ENCODE results near the gene CCDC106.

CCDC106 gene

GRCh38 chr19:55613930-55614710, 33.9 kb upstream of the CCDC106 start:
- DNase-seq (ENCODE audit: low read depth in 2 of 2): no peak

GRCh38 chr19:55614711-55615542, 33.1 kb upstream of the CCDC106 start:
- DNase-seq (ENCODE audit: low read depth in 2 of 2): no peak

DNA sequence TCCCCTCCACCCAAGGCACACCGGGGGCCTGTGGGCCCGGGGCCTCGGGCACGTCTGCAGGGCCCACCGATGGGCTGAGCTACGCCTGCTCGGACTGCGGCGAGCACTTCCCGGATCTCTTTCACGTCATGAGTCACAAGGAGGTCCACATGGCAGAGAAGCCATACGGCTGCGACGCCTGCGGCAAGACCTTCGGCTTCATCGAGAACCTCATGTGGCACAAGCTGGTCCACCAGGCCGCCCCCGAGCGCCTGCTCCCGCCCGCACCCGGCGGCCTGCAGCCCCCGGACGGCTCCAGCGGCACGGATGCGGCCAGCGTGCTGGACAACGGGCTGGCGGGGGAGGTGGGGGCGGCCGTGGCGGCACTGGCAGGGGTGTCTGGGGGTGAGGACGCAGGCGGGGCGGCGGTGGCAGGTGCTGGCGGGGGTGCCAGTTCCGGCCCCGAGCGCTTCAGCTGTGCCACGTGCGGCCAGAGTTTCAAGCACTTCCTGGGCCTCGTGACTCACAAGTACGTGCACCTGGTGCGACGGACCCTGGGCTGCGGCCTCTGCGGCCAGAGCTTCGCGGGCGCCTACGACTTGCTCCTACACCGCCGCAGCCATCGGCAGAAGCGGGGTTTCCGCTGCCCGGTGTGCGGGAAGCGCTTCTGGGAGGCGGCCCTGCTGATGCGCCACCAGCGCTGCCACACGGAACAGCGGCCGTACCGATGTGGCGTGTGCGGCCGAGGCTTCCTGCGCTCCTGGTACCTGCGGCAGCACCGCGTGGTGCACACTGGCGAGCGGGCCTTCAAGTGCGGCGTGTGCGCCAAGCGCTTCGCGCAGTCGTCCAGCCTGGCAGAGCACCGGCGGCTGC, 32.2 kb upstream of the CCDC106 start:
- no peak for DNase-seq (ENCODE audit: low read depth in 2 of 2)

GRCh38 chr19:55616395-55616875, 31.6 kb upstream of the CCDC106 start:
- no peak for DNase-seq (ENCODE audit: low read depth in 2 of 2)

GRCh38 chr19:55617426-55617825, 30.6 kb upstream of the CCDC106 start:
- no peak for DNase-seq (ENCODE audit: low read depth in 2 of 2)

GRCh38 chr19:55618426-55618825, 29.6 kb upstream of the CCDC106 start:
- DNase-seq (ENCODE audit: low read depth in 2 of 2): no peak

- no peak for DNase-seq (ENCODE audit: low read depth in 2 of 2)
These were observed 28.7 kb upstream of the CCDC106 start for GRCh38 chr19:55619286-55619685.

GRCh38 chr19:55620410-55621204, 27.4 kb upstream of the CCDC106 start:
- DNase-seq (ENCODE audit: low read depth in 2 of 2): no peak

- no peak for DNase-seq (ENCODE audit: low read depth in 2 of 2)
These were observed 26.8 kb upstream of the CCDC106 start for GRCh38 chr19:55621205-55621672.

- DNase-seq (ENCODE audit: low read depth in 2 of 2): no peak
These were observed 26.3 kb upstream of the CCDC106 start for GRCh38 chr19:55621673-55622231.

DNA sequence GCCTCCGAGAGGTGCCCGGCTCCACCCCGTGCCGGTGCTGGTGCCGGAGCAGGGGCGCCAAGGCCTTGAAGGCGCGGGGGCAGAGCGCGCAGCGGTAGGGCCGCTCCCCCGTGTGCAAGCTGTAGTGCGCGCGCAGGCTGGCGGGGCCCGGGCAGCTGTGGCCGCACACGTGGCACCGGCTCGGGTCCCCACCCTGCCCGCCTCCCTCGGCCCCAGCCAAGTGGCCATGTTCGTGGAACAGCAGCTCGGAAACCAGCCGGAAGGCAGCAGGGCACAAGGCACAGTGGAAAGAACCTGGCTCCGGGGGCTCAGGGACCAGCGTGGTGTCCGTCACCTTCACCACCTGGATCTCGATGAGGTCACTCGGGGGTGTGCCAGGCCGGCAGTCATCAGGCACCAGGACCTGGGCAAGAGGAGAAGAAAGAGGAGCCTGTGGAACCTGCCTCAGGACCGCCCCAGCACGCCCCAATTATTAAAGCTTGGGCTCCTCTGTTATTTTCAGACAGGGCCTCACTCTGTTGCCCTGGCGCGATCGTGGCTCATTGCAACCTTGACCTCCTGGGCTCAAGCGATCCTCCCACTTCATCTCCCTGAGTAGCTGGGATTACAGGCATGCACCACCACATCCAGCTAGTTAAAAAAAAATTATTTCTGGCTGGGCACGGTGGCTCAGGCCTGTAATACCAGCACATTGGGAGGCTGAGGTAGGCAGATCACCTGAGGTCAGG, 25.6 kb upstream of the CCDC106 start:
- no peak for DNase-seq (ENCODE audit: low read depth in 2 of 2)

DNA sequence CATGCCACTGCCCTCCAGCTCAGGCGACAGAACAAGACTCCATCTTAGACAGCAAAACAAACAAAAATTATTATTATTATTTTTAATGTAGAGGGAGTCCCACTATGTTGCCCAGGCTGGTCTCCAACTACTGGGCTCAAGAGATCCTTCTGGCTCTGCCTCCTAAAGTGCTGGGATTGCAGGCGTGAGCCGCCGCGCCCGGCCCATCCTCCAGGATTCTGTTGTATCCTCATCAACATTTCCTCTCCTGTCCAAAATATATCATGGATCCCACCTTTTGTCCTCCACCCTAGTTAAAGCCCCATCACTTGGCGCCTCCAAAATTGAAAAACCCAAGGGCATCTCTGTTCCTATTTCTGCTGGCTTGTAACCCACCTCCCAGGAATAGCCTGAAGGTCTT, 24.9 kb upstream of the CCDC106 start:
- DNase-seq (ENCODE audit: low read depth in 2 of 2): no peak

DNA sequence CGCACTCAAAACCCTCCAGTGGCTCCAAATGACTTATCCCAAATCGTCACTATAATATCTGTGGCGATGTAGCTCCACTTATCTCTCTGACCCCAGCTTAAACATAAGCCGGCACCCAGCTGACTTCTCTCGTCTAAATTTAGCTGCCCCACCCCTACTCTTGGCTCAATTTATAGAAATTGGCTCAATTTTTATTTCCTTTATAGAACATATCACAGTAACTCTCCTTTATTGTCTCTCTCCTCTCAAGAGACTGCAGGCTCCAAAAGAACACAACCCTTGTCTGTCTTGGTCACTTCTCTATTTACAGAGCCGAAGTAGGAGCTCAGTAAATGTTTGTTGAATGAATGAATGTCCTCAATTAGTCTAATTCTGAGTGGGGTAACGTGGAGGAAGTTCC, 24.5 kb upstream of the CCDC106 start:
- DNase-seq (ENCODE audit: low read depth in 2 of 2): no peak

DNA sequence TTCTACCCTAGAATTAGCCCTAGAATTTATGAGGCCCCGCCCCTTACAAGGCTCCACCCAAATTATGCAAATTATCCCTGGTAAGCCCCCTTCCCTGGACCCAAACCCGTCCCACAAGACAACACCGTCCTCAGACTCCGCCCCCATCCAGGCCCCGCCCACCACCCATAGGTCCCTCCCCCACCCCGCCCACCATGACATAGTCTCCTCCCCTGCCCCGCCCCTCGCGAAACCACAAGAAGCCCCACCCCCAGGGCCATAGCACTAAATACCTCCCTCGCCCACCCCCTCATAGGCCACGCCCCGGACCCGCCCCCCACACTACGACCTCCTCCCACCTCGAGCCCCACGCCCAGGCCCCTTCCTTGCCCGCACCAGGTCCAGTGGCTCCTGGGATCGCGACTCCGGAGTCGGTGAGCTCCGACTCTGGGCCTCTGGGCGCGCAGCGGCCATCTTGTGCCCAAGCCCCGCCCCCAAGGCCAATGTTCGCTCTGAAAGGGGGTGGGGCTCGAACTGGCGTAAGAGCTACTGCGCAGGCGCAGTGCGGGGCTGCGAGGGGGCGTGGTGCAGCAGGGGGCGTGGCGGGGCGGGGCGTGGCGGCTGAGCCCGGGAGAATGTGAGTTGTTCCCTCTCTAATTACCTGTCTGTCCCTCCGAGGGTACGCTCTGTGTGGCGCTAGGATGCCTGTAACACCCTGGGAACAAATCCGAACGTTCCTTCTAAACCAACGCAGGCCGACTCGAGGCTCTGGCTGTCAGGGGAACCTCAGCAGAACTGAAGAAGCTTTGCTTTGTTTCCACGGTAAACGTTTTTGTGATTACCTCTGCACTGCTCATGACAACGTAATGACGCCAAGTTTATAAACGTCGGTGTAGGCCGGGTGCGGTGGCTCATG, 23.7 kb upstream of the CCDC106 start, which contains the start of gene ZNF784:
Gene ZNF784, minus strand, starts transcription at position 458 of the 895 bp plus-strand sequence. Its CDS starts 5 bp downstream, at position 453.
- peak; percentile 88 to 94 for DNase-seq (ENCODE audit: low read depth in 2 of 2)

GRCh38 chr19:55625004-55625326, 23.0 kb upstream of the CCDC106 start:
- DNase-seq (ENCODE audit: low read depth in 2 of 2): no peak

- DNase-seq (ENCODE audit: low read depth in 2 of 2): no peak
These were observed 21.7 kb upstream of the CCDC106 start for GRCh38 chr19:55626350-55626749.

DNA sequence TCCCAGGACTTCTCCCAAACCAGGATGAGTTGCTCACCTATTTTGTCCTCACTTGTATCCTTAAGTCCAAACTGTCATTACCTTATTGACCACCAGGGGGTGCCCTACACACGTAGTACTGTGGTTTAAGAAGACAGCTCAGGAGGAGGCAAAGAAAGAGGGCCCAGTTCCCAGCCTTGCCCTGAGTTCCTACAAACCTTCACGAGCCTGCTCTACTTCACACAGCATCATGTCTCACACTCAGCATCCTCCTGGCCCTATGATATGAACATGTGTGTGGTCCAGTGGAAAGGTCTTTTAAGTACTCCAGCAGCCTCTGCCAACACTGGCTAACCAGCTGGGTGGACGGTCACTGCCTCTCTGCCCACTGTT, 15.6 kb upstream of the CCDC106 start:
- DNase-seq (ENCODE audit: low read depth in 2 of 2): peak; percentile 80 to 85

- DNase-seq (ENCODE audit: low read depth in 2 of 2): no peak
These were observed 14.2 kb upstream of the CCDC106 start for GRCh38 chr19:55633861-55634260.

- no peak for DNase-seq (ENCODE audit: low read depth in 2 of 2)
These were observed 12.7 kb upstream of the CCDC106 start for GRCh38 chr19:55635334-55635717.

All from stimulated activated CD4-positive, alpha-beta T cell treated with anti-CD3 and anti-CD28 coated beads, Interleukin-1b, Interleukin-23, amount 100 ng/mL, for 1 hour (primary cell).